Measurements from ENCODE around the gene FKBP2. TPM values are rescaled to one million over a fixed set of nuclear protein-coding genes. Genes with fewer than 3 reads are reported as not detected.

FKBP2 gene
- total and polyA plus RNA-seq, 2 of the 13 experiments (the other 11 are each of a cell fraction or from before 2014, with no cell fraction given), result 30.1 to 53.3 TPM

- no peak for TF ChIP-seq BCLAF1 (IDR thresholded peaks at IDR 0.05)
- TF ChIP-seq PAF1 (CRISPR knock-in tag; IDR thresholded peaks at IDR 0.05), result no peak
- no peak for TF ChIP-seq ZNF776 (CRISPR knock-in tag; IDR thresholded peaks at IDR 0.05)
- no peak for TF ChIP-seq ZNF512 (CRISPR knock-in tag; IDR thresholded peaks at IDR 0.05)
- no peak for TF ChIP-seq ZNF569 (CRISPR knock-in tag; IDR thresholded peaks at IDR 0.05; ENCODE audit: borderline replicate concordance)
- TF ChIP-seq ELF1 (CRISPR knock-in tag; IDR thresholded peaks at IDR 0.05), result no peak
- peak; percentile 86 for TF ChIP-seq REL (CRISPR knock-in tag; conservative IDR thresholded peaks at IDR 0.05)
- 0 out of 2 replicates have a peak, but pooled peaks have one; percentile 23 for TF ChIP-seq ZBTB43 (CRISPR knock-in tag; conservative IDR thresholded peaks at IDR 0.05)
- no peak for TF ChIP-seq CHCHD3 (CRISPR knock-in tag; IDR thresholded peaks at IDR 0.05)
- no peak for TF ChIP-seq EHMT2 (IDR thresholded peaks at IDR 0.05; ENCODE audit: borderline replicate concordance, low read depth, low read length)
- TF ChIP-seq ATF1 (CRISPR knock-in tag; IDR thresholded peaks at IDR 0.05), result no peak
- TF ChIP-seq SCMH1 (CRISPR knock-in tag; IDR thresholded peaks at IDR 0.05; ENCODE audit: borderline replicate concordance), result no peak
- no peak for TF ChIP-seq PREB (CRISPR knock-in tag; IDR thresholded peaks at IDR 0.05)
- peak; percentile 70 for TF ChIP-seq RFX1 (IDR thresholded peaks at IDR 0.05)
- TF ChIP-seq POGK (CRISPR knock-in tag; conservative IDR thresholded peaks at IDR 0.05), result peak; percentile 38; the same call in 1 of the 2 replicates
- TF ChIP-seq DRAP1 (CRISPR knock-in tag; IDR thresholded peaks at IDR 0.05), result peak; percentile 34; the same call in 1 of the 2 replicates
- no peak for TF ChIP-seq ZNF557 (CRISPR knock-in tag; IDR thresholded peaks at IDR 0.05)
- TF ChIP-seq SNAI1 (CRISPR knock-in tag; IDR thresholded peaks at IDR 0.05; ENCODE audit: borderline replicate concordance), result no peak
- no peak for TF ChIP-seq MAFF (IDR thresholded peaks at IDR 0.05; ENCODE audit: low read depth, low read length)
- no peak for TF ChIP-seq ZNF367 (CRISPR knock-in tag; IDR thresholded peaks at IDR 0.05; ENCODE audit: borderline replicate concordance)
- TF ChIP-seq ZSCAN12 (CRISPR knock-in tag; IDR thresholded peaks at IDR 0.05), result no peak
- no peak for TF ChIP-seq KDM5B (CRISPR knock-in tag; IDR thresholded peaks at IDR 0.05; ENCODE audit: borderline replicate concordance)
- TF ChIP-seq ZNF12 (CRISPR knock-in tag; IDR thresholded peaks at IDR 0.05), result no peak
These were observed 3.4 kb upstream of the FKBP2 start (continued) for GRCh38 chr11:64237484-64237951.

Measured in HepG2 (cell line).